ENCODE measurements around the gene CTCFL.

DNA sequence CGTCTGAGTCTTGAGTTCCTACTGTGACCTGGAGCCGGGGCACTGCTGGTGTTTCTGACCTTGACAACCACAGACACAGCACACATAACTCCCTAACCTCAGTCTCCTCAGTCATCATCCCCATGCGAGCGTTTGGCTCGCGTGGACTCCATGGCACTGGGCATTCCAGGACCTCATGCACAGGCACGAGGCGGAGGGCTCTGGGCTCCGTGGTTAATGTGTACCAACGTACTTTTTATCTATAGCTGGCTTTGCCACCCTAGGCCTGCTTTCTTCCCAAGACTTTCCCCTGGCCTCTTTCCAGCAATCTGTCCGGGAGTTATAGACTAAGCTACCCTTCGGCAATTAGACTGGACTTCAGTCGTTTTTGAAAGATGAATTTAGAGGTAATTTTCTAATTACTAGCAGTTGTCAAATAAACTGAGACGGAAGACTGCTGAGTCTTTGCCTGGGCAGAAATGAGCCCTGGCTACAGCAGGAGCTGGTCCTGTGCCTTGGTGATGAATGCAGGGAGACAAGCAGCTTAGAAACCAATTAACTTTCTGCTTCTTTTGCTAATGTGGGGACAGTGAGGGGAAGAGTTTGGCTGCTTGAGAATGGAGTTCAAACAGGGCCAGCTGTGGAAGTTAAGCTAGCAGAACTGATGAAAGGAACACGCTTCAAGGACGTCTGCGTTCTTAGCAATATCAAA is 16.1 kb upstream of the CTCFL start:
- TF ChIP-seq, protein P1, sequence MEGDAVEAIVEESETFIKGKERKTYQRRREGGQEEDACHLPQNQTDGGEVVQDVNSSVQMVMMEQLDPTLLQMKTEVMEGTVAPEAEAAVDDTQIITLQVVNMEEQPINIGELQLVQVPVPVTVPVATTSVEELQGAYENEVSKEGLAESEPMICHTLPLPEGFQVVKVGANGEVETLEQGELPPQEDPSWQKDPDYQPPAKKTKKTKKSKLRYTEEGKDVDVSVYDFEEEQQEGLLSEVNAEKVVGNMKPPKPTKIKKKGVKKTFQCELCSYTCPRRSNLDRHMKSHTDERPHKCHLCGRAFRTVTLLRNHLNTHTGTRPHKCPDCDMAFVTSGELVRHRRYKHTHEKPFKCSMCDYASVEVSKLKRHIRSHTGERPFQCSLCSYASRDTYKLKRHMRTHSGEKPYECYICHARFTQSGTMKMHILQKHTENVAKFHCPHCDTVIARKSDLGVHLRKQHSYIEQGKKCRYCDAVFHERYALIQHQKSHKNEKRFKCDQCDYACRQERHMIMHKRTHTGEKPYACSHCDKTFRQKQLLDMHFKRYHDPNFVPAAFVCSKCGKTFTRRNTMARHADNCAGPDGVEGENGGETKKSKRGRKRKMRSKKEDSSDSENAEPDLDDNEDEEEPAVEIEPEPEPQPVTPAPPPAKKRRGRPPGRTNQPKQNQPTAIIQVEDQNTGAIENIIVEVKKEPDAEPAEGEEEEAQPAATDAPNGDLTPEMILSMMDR (IDR thresholded peaks at IDR 0.05): no peak
- no peak for TF ChIP-seq POLR2AphosphoS5 (IDR thresholded peaks at IDR 0.05)

All from sigmoid colon (tissue), 4 donors.